ENCODE measurements around the gene ATF7IP. TPM values are rescaled to one million over a fixed set of nuclear protein-coding genes. Genes with fewer than 3 reads are reported as not detected.
A peak's percentile ranks its signal among the peaks of the same experiment; 100 is the strongest.

Gene ATF7IP
- total and polyA plus RNA-seq, 2 donors (not counting 1 experiment from before 2014, with no cell fraction given): 28.1 to 208 TPM

- H3K4me1 Mint-ChIP-seq: peaks cover 69% of the 10 kb centered on the region
- CTCF ChIA-PET: no interaction called here
- peaks cover 0 to 5% (median 1%) of the 10 kb centered on the region in 3 donors for H3K9me3 ChIP-seq (ENCODE audit: control extremely low read depth in 1 of 3, control insufficient read depth in 2 of 3, insufficient read depth in 1 of 3, low read length in 2 of 3)
- peak overlapping the region; percentile 49 for H3K4me2 ChIP-seq (replicated peaks; ENCODE audit: low read depth, low read length, poor library complexity, severe bottlenecking)
- H3K27me3 ChIP-seq (replicated peaks in 1 of 4; ENCODE audit: control extremely low read depth in 1 of 4, control insufficient read depth in 3 of 4, insufficient read depth in 4 of 4, low read length in 3 of 4): no peaks in the 10 kb centered on the region
- H3K4me1 ChIP-seq (ENCODE audit: control insufficient read depth in 2 of 2, insufficient read depth in 2 of 2, low read length in 2 of 2): peaks cover 37 to 66% of the 10 kb centered on the region in 2 donors
- H3K79me2 ChIP-seq (ENCODE audit: control insufficient read depth, insufficient read depth, low read length): peaks cover 97% of the 10 kb centered on the region
- POLR2A ChIA-PET: no interaction called here
- ATAC-seq (ENCODE audit: low read depth): no peak
- no peak overlapping the region for H2AFZ ChIP-seq (ENCODE audit: insufficient read depth, low read depth, low read length, poor library complexity, severe bottlenecking)
- H3K9me3 Mint-ChIP-seq (ENCODE audit: insufficient read depth): no peaks in the 10 kb centered on the region
- peak overlapping the region; percentile 69 for H3K4me3 Mint-ChIP-seq
- H4K20me1 ChIP-seq (ENCODE audit: control insufficient read depth, insufficient read depth, low read length, poor library complexity, severe bottlenecking): peaks cover 8% of the 10 kb centered on the region
- H3K27ac ChIP-seq (ENCODE audit: low read length in 2 of 2): peak overlapping the region in 1 of 2 donors; percentile 61
- peak overlapping the region in 1 of 5 experiments; percentile 10 for H3K4me3 ChIP-seq (ENCODE audit: control extremely low read depth in 1 of 5, extremely low read depth in 1 of 5, insufficient read depth in 1 of 5, low read depth in 2 of 5, low read length in 4 of 5)
- no peaks in the 10 kb centered on the region for H3K27me3 Mint-ChIP-seq
- no peak for DNase-seq
- no CpG with 5 or more reads among the region's 3 CpGs for WGBS (ENCODE audit: insufficient coverage)
- no peak for TF ChIP-seq CTCF (IDR thresholded peaks at IDR 0.05)
- TF ChIP-seq EZH2 (IDR thresholded peaks at IDR 0.05; ENCODE audit: borderline replicate concordance, insufficient read depth, low read depth, low read length, poor library complexity, severe bottlenecking): no peak
- H3K36me3 ChIP-seq (replicated peaks in 1 of 2; ENCODE audit: control extremely low read depth in 1 of 2, control insufficient read depth in 1 of 2, extremely low read depth in 1 of 2, insufficient read depth in 2 of 2, low read length in 1 of 2): peaks cover 0 to 21% of the 10 kb centered on the region in 2 experiments
- intact Hi-C loops (cut with micrococcal nuclease): loop anchor here (2.0 to 5.0 kb wide), 2 partner anchors 16 to 1396 kb away; partner anchors contain the start of gene EPS8
- peak overlapping the region; percentile 1 for H3K9ac ChIP-seq (ENCODE audit: low read length)
- H3K27ac Mint-ChIP-seq: peak overlapping the region; percentile 86
These were observed 25.5 kb downstream of the ATF7IP start for GRCh38 chr12:14390870-14391530.

- Histone ChIP-seq H4K20me1 (ENCODE audit: control insufficient read depth, insufficient read depth, low read length, poor library complexity, severe bottlenecking) (peaks cover 8% of the 10 kb centered on the region), H2AFZ (ENCODE audit: insufficient read depth, low read depth, low read length, poor library complexity, severe bottlenecking) (no peak overlapping the region), H3K4me3 (ENCODE audit: control extremely low read depth in 1 of 5, extremely low read depth in 1 of 5, insufficient read depth in 1 of 5, low read depth in 2 of 5, low read length in 4 of 5) (no peak overlapping the region), H3K4me2 (replicated peaks; ENCODE audit: low read depth, low read length, poor library complexity, severe bottlenecking) (peak overlapping the region; percentile 64), H3K36me3 (replicated peaks in 1 of 2; ENCODE audit: control extremely low read depth in 1 of 2, control insufficient read depth in 1 of 2, extremely low read depth in 1 of 2, insufficient read depth in 2 of 2, low read length in 1 of 2) (peaks cover 1 to 24% of the 10 kb centered on the region in 2 experiments), H3K27me3 (replicated peaks in 1 of 4; ENCODE audit: control extremely low read depth in 1 of 4, control insufficient read depth in 3 of 4, insufficient read depth in 4 of 4, low read length in 3 of 4) (no peaks in the 10 kb centered on the region), H3K9me3 (ENCODE audit: control extremely low read depth in 1 of 3, control insufficient read depth in 2 of 3, insufficient read depth in 1 of 3, low read length in 2 of 3) (no peaks in the 10 kb centered on the region), H3K79me2 (ENCODE audit: control insufficient read depth, insufficient read depth, low read length) (peaks cover 97% of the 10 kb centered on the region), H3K4me1 (ENCODE audit: control insufficient read depth in 2 of 2, insufficient read depth in 2 of 2, low read length in 2 of 2) (peaks cover 32 to 60% of the 10 kb centered on the region in 2 donors), H3K9ac (ENCODE audit: low read length) (no peak overlapping the region), H3K27ac (ENCODE audit: low read length in 2 of 2) (peak overlapping the region; percentile 22 to 67)
- ChIA-PET CTCF (interaction anchor here (0.7 to 2.8 kb wide), 5 partner anchors 9 to 154 kb away, joined by 3 to 20 read pairs (median 7); no protein-coding TSS in a partner anchor), POLR2A (interaction anchor here (1.3 kb wide), 1 partner anchor 28 kb away, joined by 4 read pairs; the partner anchor contains the start of gene ATF7IP)
- intact Hi-C loops (cut with micrococcal nuclease): loop anchor here (1.0 to 5.0 kb wide), 3 partner anchors 8 to 1394 kb away; partner anchors contain the start of gene EPS8
- no peak for ATAC-seq (ENCODE audit: low read depth)
- no peak overlapping the region for H3K4me3 Mint-ChIP-seq
- H3K27me3 Mint-ChIP-seq: no peaks in the 10 kb centered on the region
- H3K27ac Mint-ChIP-seq: no peak overlapping the region
- WGBS (ENCODE audit: insufficient coverage): no CpG with 5 or more reads among the region's 1 CpG
- DNase-seq: no peak
- no peaks in the 10 kb centered on the region for H3K9me3 Mint-ChIP-seq (ENCODE audit: insufficient read depth)
- H3K4me1 Mint-ChIP-seq: peaks cover 71% of the 10 kb centered on the region
- no peak for TF ChIP-seq EZH2 (IDR thresholded peaks at IDR 0.05; ENCODE audit: borderline replicate concordance, insufficient read depth, low read depth, low read length, poor library complexity, severe bottlenecking)
- TF ChIP-seq CTCF (IDR thresholded peaks at IDR 0.05): no peak
These were observed 28.3 kb downstream of the ATF7IP start for GRCh38 chr12:14393751-14394150.
